Right lobe of liver (tissue), 6 donors: Measurements from ENCODE around the gene VRK1. TPM values are rescaled to one million over a fixed set of nuclear protein-coding genes. Genes with fewer than 3 reads are reported as not detected.

Source experiments
- ATAC-seq, 4 donors: fragments of 200-7000 bp; cut with Tn5 transposase; one replicate each; pipeline ENCODE4 v1.9.1; 2020; ENCODE audit warnings: mild to moderate bottlenecking in 4 of 4, moderate library complexity in 4 of 4
- DNase-seq, 3 donors: peaks; one replicate each; pipeline ENCODE4 v3.0.0-alpha.2; 2020
- H3K27ac ChIP-seq, 3 donors: fragments of 200-600 bp; one replicate each; pipeline ENCODE4 v1.8.0; 2022
- H3K27me3 ChIP-seq, 2 donors: fragments of 200-600 bp; one replicate each; pipeline ENCODE4 v1.8.0; 2022
- H3K36me3 ChIP-seq, 4 donors: fragments of 200-600 bp; sonication (generic) in 1 of 4; one replicate each; pipeline versions ENCODE4 v1.5.1 to v1.8.0; 2017 to 2022; ENCODE audit warnings: control low read depth in 1 of 4
- H3K4me1 ChIP-seq, 4 donors: fragments of 200-600 bp; sonication (generic) in 1 of 4; one replicate each; pipeline versions ENCODE4 v1.5.1 to v1.8.0; 2017 to 2022; ENCODE audit warnings: control low read depth in 1 of 4
- H3K4me3 ChIP-seq, 3 donors: fragments of 200-600 bp; one replicate each; pipeline ENCODE4 v1.8.0; 2022
- H3K9me3 ChIP-seq, 4 donors: fragments of 200-600 bp; sonication (generic) in 1 of 4; one replicate each; pipeline versions ENCODE4 v1.5.1 to v1.8.0; 2017 to 2022; ENCODE audit warnings: control low read depth in 1 of 4
- CTCF ChIP-seq, 4 donors: fragments of 200-600 bp in 3 of 4; fragments of 450-650 bp in 1 of 4; IDR thresholded peaks; one replicate each; pipeline versions ENCODE4 v1.5.1 to v1.8.0; 2016 to 2022; ENCODE audit warnings: antibody characterized with exemption in 4 of 4, mild to moderate bottlenecking in 2 of 4
- POLR2A ChIP-seq: fragments of 450-650 bp; IDR thresholded peaks from one replicate; pipeline ENCODE4 v1.6.1; 2017; ENCODE audit warnings: antibody characterized with exemption, mild to moderate bottlenecking
- WGBS: methylation state at CpG from one replicate; pipeline ENCODE4 v1.1.6; 2018; ENCODE audit warnings: low coverage, low lambda C conversion rate; ENCODE audit not compliant: insufficient coverage; ENCODE audit errors: missing lambda C conversion rate; 5-methylcytosine and 5-hydroxymethylcytosine counted together
- intact Hi-C, 2 donors: fragments of 100-400 bp; cut with DNase I; formaldehyde crosslinking; loops; one replicate each; pipeline versions ENCODE4 v1.11.2 to v1.14.1; 2022
- total RNA-seq, 6 experiments: library from RNA; depleted of rRNA in 2 of 6; stranded (reverse); fragments of >200 nt in 2 of 6; fragmentation: NEBNext Ultra II Directional in 3 of 6; extraction: Animal tissue kit (Norgen Biotek cat#: 25700) in 3 of 6; gene quantifications; one replicate each; pipeline versions ENCODE4 v1.1.0 to v1.2.4, GENCODE V29; 2016 to 2023
- donor health status: DM: no; HTN: yes; CAD: no.
- donor health status: DM: no; HTN: no; CAD: no.
- donor health status: DM: no; HTN: no; CAD: no.
- donor health status: DM: no; HTN: yes; CAD: no.
- donor health status: DM: no; HTN: yes; CAD: no.

The VRK1 gene
- total RNA-seq, 6 experiments from 2014 or later = 1.8 to 6.9 (median 3.8) TPM

DNA sequence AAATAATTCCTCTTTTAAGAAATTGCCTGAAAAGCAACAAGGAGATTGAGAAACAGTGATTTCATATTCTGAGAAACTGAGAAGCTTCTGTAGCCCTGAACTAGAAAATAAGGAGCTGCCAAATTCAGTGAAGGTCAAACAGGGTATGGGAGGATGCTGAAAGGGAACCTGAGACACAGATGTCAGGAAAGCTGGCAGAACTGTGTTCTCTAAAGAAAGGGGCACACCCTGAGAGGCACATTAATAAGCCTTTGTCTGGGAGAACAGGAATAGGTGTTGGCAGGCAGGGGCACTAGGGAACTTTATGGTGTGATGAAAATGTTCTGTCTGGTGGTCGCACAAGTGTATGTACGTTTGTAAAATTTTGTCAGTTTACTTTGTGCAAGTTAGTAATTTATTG, 29.6 kb downstream of the VRK1 start:
- H3K27me3 ChIP-seq = no peaks in the 10 kb centered on the region
- WGBS = 64% methylated on average over 2 of the region's 2 CpGs
- no peaks in the 10 kb centered on the region for H3K4me1 ChIP-seq
- no peak overlapping the region for H3K4me3 ChIP-seq
- DNase-seq (no peak), ATAC-seq (no peak)
- no peaks in the 10 kb centered on the region for H3K9me3 ChIP-seq
- H3K36me3 ChIP-seq = no peaks in the 10 kb centered on the region
- H3K27ac ChIP-seq = no peak overlapping the region
- TF ChIP-seq CTCF (IDR thresholded peaks at IDR 0.05) = no peak
- no peak for TF ChIP-seq POLR2A
- intact Hi-C loops = no loop called here

GRCh38 chr14:96827290-96827689, 30.1 kb downstream of the VRK1 start:
- no peak for DNase-seq
- 67% methylated on average over 3 of the region's 3 CpGs for WGBS
- Histone ChIP-seq H3K4me3 (no peak overlapping the region), H3K4me1 (no peaks in the 10 kb centered on the region), H3K9me3 (no peaks in the 10 kb centered on the region), H3K27ac (no peak overlapping the region), H3K27me3 (no peaks in the 10 kb centered on the region), H3K36me3 (no peaks in the 10 kb centered on the region)
- intact Hi-C loops = no loop called here
- TF ChIP-seq POLR2A = no peak
- no peak for TF ChIP-seq CTCF (IDR thresholded peaks at IDR 0.05)
- no peak for ATAC-seq

- TF ChIP-seq POLR2A (no peak), CTCF (IDR thresholded peaks at IDR 0.05) (no peak)
- no peak for DNase-seq
- no peak overlapping the region for H3K27ac ChIP-seq
- 86% methylated on average over 1 of the region's 1 CpG for WGBS
- intact Hi-C loops = no loop called here
- no peaks in the 10 kb centered on the region for H3K9me3 ChIP-seq
- H3K4me1 ChIP-seq = no peaks in the 10 kb centered on the region
- no peaks in the 10 kb centered on the region for H3K36me3 ChIP-seq
- no peaks in the 10 kb centered on the region for H3K27me3 ChIP-seq
- no peak overlapping the region for H3K4me3 ChIP-seq
- ATAC-seq = no peak
Observed at GRCh38 chr14:96829791-96830190, 32.6 kb downstream of the VRK1 start.

DNA sequence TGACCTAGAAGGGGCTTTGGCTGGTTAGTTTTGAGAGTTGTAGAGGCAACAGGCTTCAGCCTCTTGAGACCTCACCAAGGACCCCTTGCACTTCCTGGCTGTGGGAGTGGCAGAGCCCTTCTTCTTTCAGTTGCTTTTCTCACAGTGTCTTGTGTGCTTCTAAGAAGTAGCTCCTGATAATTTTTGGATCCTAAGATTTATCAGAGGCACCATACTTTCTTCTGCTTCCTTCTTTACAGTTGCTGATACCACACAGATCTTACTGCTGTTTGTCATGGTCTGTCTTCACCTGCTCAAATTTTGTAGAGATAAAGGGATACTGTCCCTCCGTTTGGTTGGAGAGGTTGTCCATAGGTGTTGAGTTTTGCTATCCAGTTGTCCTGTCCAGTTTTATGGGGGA, 33.8 kb downstream of the VRK1 start:
- Histone ChIP-seq H3K4me1 (no peaks in the 10 kb centered on the region), H3K27ac (no peak overlapping the region), H3K9me3 (no peaks in the 10 kb centered on the region), H3K36me3 (no peaks in the 10 kb centered on the region), H3K27me3 (no peaks in the 10 kb centered on the region), H3K4me3 (no peak overlapping the region)
- no peak for DNase-seq
- 50% methylated on average over 1 of the region's 1 CpG for WGBS
- ATAC-seq = no peak
- intact Hi-C loops = no loop called here
- TF ChIP-seq POLR2A = no peak

DNA sequence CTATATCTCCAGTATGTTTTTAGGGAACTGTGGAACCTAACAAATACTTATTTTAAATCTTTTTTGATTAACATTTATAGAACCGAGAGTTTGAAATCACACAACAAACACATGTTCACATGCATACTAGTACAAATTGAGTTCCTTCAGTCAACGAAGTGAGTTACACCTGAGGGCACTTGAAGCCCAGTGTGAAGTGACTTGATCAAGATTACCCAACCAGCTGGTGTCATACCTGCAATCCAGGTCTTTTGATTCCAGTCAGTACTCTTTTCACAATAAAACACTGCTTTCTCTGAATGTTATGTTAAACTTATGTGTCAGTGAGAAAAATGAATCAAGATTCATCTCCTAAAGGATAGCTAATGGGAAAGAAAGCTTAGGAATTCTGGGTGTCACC, 35.2 kb downstream of the VRK1 start:
- intact Hi-C loops = no loop called here
- no peaks in the 10 kb centered on the region for H3K9me3 ChIP-seq
- H3K27ac ChIP-seq = no peak overlapping the region
- H3K4me3 ChIP-seq = no peak overlapping the region
- H3K4me1 ChIP-seq = no peaks in the 10 kb centered on the region
- H3K36me3 ChIP-seq = no peaks in the 10 kb centered on the region
- no peaks in the 10 kb centered on the region for H3K27me3 ChIP-seq
- DNase-seq = no peak
- WGBS = 80% methylated on average over 2 of the region's 2 CpGs
- TF ChIP-seq CTCF (IDR thresholded peaks at IDR 0.05) = no peak
- TF ChIP-seq POLR2A = no peak
- ATAC-seq = no peak
